ENCODE results near the gene PHF14. TPM values are rescaled to one million over a fixed set of nuclear protein-coding genes. Genes with fewer than 3 reads are reported as not detected.
"Not testable (repeated sequence)": the region's sequence is repeated elsewhere in the genome, so short reads cannot be mapped to it uniquely, and the experiment has no call there.

The PHF14 gene
- total RNA-seq, 1 donor from 2014 or later: 23.1 TPM

DNA sequence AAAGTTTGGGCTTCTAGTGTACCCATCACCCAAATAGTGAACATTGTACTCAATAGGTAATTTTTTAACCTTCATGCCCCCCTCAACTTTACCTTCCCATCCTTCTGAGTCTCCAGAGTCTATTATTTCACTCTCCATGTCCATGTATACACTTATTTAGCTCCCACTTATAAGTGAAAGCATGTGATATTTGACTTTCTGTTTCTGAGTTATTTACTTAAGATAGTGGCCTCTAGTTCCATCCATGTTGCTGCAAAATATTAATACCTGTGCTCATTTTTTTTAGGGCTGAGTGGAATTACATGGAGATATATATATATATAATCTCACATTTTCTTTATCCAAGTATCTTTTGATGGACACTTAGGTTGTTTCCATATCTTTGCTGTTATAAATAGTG is 21.1 kb upstream of the PHF14 start:
- H3K4me3 Mint-ChIP-seq (ENCODE audit: unreplicated experiment): no peak overlapping the region
- H3K9me3 Mint-ChIP-seq (ENCODE audit: low read depth): no peaks in the 10 kb centered on the region
- no peaks in the 10 kb centered on the region for H3K36me3 Mint-ChIP-seq (ENCODE audit: low read depth)
- TF ChIP-seq, protein P1, sequence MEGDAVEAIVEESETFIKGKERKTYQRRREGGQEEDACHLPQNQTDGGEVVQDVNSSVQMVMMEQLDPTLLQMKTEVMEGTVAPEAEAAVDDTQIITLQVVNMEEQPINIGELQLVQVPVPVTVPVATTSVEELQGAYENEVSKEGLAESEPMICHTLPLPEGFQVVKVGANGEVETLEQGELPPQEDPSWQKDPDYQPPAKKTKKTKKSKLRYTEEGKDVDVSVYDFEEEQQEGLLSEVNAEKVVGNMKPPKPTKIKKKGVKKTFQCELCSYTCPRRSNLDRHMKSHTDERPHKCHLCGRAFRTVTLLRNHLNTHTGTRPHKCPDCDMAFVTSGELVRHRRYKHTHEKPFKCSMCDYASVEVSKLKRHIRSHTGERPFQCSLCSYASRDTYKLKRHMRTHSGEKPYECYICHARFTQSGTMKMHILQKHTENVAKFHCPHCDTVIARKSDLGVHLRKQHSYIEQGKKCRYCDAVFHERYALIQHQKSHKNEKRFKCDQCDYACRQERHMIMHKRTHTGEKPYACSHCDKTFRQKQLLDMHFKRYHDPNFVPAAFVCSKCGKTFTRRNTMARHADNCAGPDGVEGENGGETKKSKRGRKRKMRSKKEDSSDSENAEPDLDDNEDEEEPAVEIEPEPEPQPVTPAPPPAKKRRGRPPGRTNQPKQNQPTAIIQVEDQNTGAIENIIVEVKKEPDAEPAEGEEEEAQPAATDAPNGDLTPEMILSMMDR (IDR thresholded peaks at IDR 0.05): no peak
- H3K27ac Mint-ChIP-seq (ENCODE audit: unreplicated experiment): no peak overlapping the region
- no peak for DNase-seq (ENCODE audit: low spot score)
- H3K27me3 Mint-ChIP-seq (ENCODE audit: low read depth): peaks cover 8% of the 10 kb centered on the region
- peaks cover 3% of the 10 kb centered on the region for H3K4me1 Mint-ChIP-seq (ENCODE audit: low read depth)

DNA sequence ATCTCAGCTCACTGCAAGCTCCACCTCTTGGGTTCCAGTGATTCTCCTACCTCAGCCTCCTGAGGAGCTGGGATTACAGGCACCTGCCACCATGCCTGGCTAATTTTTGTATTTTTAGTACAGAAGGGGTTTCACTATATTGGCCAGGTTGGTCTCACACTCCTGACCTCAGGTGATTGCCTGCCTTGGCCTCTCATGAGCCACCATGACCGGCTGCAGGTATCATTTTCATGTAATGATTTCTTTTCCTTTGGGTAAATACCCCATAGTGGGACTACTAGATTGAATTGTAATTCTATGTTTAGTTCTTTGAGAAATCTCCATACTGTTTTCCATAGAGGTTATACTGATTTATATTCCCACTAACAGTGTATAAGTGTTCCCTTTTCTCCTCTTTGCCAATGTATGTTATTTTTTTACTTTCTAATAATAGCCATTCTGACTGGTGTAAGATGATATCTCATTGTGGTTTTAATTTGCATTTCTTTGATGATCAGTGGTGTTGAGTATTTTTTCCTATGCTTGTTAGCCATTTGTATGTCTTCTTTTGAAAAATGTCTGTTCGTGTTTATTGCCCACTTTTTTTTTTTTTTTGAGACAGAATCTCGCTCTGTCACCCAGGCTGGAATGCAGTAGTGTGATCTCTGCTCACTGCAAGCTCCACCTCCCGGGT is 20.5 kb upstream of the PHF14 start:
- H3K27ac Mint-ChIP-seq (ENCODE audit: unreplicated experiment); H3K36me3 Mint-ChIP-seq (ENCODE audit: low read depth); DNase-seq (ENCODE audit: low spot score); H3K9me3 Mint-ChIP-seq (ENCODE audit: low read depth); H3K4me1 Mint-ChIP-seq (ENCODE audit: low read depth); H3K4me3 Mint-ChIP-seq (ENCODE audit: unreplicated experiment); H3K27me3 Mint-ChIP-seq (ENCODE audit: low read depth): not testable (repeated sequence)

DNA sequence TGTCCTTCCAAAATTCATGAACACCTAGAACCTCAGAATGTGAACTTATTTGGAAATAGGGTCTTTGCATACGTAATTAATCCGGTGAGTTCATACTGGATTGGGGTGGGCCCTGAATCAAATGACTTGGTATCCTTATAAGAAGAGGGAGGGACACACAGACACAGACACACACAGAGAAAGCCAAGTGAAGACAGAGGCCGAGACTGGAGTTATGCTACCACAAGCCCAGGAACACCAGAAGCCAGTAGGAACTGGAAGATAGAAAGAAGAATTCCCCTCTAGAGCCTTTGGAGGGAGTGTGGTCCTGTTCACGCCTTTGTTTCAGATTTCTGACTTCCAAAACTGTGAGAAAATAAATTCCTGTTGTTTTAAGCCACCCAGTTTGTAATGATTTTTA is 17.1 kb upstream of the PHF14 start:
- Mint-ChIP-seq H3K27ac (ENCODE audit: unreplicated experiment) (no peak overlapping the region), H3K9me3 (ENCODE audit: low read depth) (no peaks in the 10 kb centered on the region), H3K27me3 (ENCODE audit: low read depth) (peaks cover 12% of the 10 kb centered on the region), H3K4me1 (ENCODE audit: low read depth) (peaks cover 3% of the 10 kb centered on the region), H3K4me3 (ENCODE audit: unreplicated experiment) (no peak overlapping the region), H3K36me3 (ENCODE audit: low read depth) (no peaks in the 10 kb centered on the region)
- DNase-seq (ENCODE audit: low spot score): no peak
- TF ChIP-seq, protein P1 (IDR thresholded peaks at IDR 0.05): no peak

DNA sequence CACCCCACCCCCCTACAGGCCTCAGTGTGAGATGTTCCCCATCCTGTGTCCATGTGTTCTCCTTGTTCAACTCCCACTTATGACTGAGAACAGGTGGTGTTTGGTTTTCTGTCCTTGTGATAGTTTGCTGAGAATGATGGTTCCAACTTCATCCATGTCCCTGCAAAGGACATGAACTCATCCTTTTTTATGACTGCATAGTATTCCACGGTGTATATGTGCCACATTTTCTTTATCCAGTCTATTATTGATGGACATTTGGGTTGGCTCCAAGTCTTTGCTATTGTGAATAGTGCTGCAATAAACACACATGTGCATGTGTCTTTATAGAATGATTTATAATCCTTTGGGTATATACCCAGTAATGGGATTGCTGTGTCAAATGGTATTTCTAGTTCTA is 13.4 kb upstream of the PHF14 start:
- H3K4me3 Mint-ChIP-seq (ENCODE audit: unreplicated experiment); H3K36me3 Mint-ChIP-seq (ENCODE audit: low read depth); H3K4me1 Mint-ChIP-seq (ENCODE audit: low read depth); H3K9me3 Mint-ChIP-seq (ENCODE audit: low read depth); DNase-seq (ENCODE audit: low spot score); H3K27ac Mint-ChIP-seq (ENCODE audit: unreplicated experiment): not testable (repeated sequence)
- H3K27me3 Mint-ChIP-seq (ENCODE audit: low read depth): peaks cover 41% of the 10 kb centered on the region

GRCh38 chr7:10965016-10965415 is 8.7 kb upstream of the PHF14 start:
- not testable (repeated sequence) for H3K36me3 Mint-ChIP-seq (ENCODE audit: low read depth); DNase-seq (ENCODE audit: low spot score); H3K4me3 Mint-ChIP-seq (ENCODE audit: unreplicated experiment); H3K9me3 Mint-ChIP-seq (ENCODE audit: low read depth); H3K4me1 Mint-ChIP-seq (ENCODE audit: low read depth); H3K27ac Mint-ChIP-seq (ENCODE audit: unreplicated experiment)
- peaks cover 37% of the 10 kb centered on the region for H3K27me3 Mint-ChIP-seq (ENCODE audit: low read depth)

- Mint-ChIP-seq H3K27ac (ENCODE audit: unreplicated experiment) (no peak overlapping the region), H3K4me1 (ENCODE audit: low read depth) (peaks cover 22% of the 10 kb centered on the region), H3K36me3 (ENCODE audit: low read depth) (peaks cover 5% of the 10 kb centered on the region), H3K4me3 (ENCODE audit: unreplicated experiment) (no peak overlapping the region), H3K27me3 (ENCODE audit: low read depth) (no peaks in the 10 kb centered on the region), H3K9me3 (ENCODE audit: low read depth) (no peaks in the 10 kb centered on the region)
- TF ChIP-seq, protein P1 (IDR thresholded peaks at IDR 0.05): no peak
- DNase-seq (ENCODE audit: low spot score): no peak
Observed at GRCh38 chr7:10972174-10972573, 1.5 kb upstream of the PHF14 start.
